Loucy (cell line): Measurements from ENCODE around the gene MCTP2.

Experiments used
- H2AFZ ChIP-seq: fragments of 200-600 bp; sonication (generic); 2 replicates; pipeline ENCODE4 v1.6.0; 2016; ENCODE audit warnings: antibody characterized with exemption, mild to moderate bottlenecking, low read length, moderate library complexity
- H3F3A ChIP-seq: fragments of 200-600 bp; 2 replicates; pipeline ENCODE4 v1.6.0; 2016; ENCODE audit warnings: antibody characterized with exemption, low read depth, mild to moderate bottlenecking
- H3K27me3 ChIP-seq: fragments of 200-600 bp; sonication (generic); 2 replicates; pipeline ENCODE4 v1.6.1; 2014; ENCODE audit warnings: low read length, mild to moderate bottlenecking; ENCODE audit not compliant: insufficient read depth, poor library complexity, severe bottlenecking
- H3K36me3 ChIP-seq: fragments of 200-600 bp; sonication (generic); 2 replicates; pipeline ENCODE4 v1.6.1; 2016; ENCODE audit warnings: low read length; ENCODE audit not compliant: insufficient read depth
- H3K4me1 ChIP-seq: fragments of 200-600 bp; sonication (generic); 2 replicates; pipeline ENCODE4 v1.5.1; 2014; ENCODE audit warnings: low read length, mild to moderate bottlenecking; ENCODE audit not compliant: insufficient read depth, poor library complexity, severe bottlenecking
- H3K4me2 ChIP-seq: fragments of 200-600 bp; sonication (generic); 2 replicates; pipeline ENCODE4 v1.6.0; 2014; ENCODE audit warnings: antibody characterized with exemption, low read length, low read depth, mild to moderate bottlenecking; ENCODE audit not compliant: poor library complexity, severe bottlenecking
- H3K4me3 ChIP-seq: fragments of 200-600 bp; sonication (generic); 2 replicates; pipeline ENCODE4 v1.5.1; 2014; ENCODE audit warnings: low read length, mild to moderate bottlenecking, mixed read lengths; ENCODE audit not compliant: poor library complexity, severe bottlenecking
- H3K79me2 ChIP-seq: fragments of 200-600 bp; sonication (generic); 2 replicates; pipeline ENCODE4 v1.6.1; 2014; ENCODE audit warnings: low read length; ENCODE audit not compliant: insufficient read depth
- H3K9ac ChIP-seq: fragments of 200-600 bp; sonication (generic); 2 replicates; pipeline ENCODE4 v1.6.0; 2014; ENCODE audit warnings: mild to moderate bottlenecking, low read depth, low read length, moderate library complexity; ENCODE audit not compliant: poor library complexity, severe bottlenecking
- H3K9me2 ChIP-seq: fragments of 200-600 bp; sonication (generic); replicated peaks from 2 replicates; pipeline ENCODE4 v1.6.1; 2016; ENCODE audit warnings: low read depth, low read length, mixed read lengths
- H3K9me3 ChIP-seq: fragments of 200-600 bp; sonication (generic); 2 replicates; pipeline ENCODE4 v1.6.1; 2014; ENCODE audit warnings: mild to moderate bottlenecking, antibody characterized with exemption, low read length, low read depth; ENCODE audit not compliant: insufficient read depth
- H4K20me1 ChIP-seq: fragments of 200-600 bp; sonication (generic); 2 replicates; pipeline ENCODE4 v1.6.0; 2014; ENCODE audit warnings: antibody characterized with exemption, low read length, mild to moderate bottlenecking; ENCODE audit not compliant: insufficient read depth, poor library complexity, severe bottlenecking
- EZH2phosphoT487 ChIP-seq: fragments of 200-600 bp; IDR thresholded peaks from 2 replicates; pipeline ENCODE4 v1.6.1; 2018; ENCODE audit warnings: antibody characterized with exemption, mild to moderate bottlenecking, moderate library complexity, borderline replicate concordance
- TF ChIP-seq, protein P1 (sequence below): fragments of 200-600 bp; sonication (generic); conservative IDR thresholded peaks from 2 replicates; pipeline ENCODE4 v1.5.1; 2014; ENCODE audit warnings: mild to moderate bottlenecking, antibody characterized with exemption, low read length

MCTP2 gene

DNA sequence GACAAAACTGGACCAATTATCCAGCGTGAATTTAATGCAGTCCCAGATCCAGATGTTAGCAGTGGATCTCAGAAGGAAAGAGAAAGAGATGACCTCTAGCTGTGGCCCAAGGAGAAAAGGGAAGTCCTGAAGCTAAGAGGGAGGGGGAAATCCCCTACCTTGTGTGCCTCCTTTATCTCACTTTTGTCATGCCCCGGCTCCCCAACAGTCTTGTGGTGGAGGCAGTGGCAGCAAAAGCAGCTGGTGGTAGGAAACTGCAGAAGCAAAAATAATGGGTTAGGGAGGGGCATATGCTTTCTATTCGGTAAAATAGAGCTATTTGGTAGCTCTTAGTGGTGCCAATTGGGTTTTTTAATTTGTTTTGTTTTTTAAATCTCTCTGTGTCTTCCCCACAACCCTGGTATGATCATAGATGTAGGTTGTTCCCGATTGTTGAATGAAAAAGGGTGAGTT, 56.5 kb downstream of the MCTP2 start:
- Histone ChIP-seq H3K79me2 (peaks cover 89% of the 10 kb centered on the region), H3K4me2 (peak overlapping the region; percentile 89), H3K9me3 (peaks cover 16% of the 10 kb centered on the region), H3K4me1 (peaks cover 75% of the 10 kb centered on the region), H3F3A (peaks cover 23% of the 10 kb centered on the region; the same call in 1 of the 2 replicates), H3K4me3 (peak overlapping the region; percentile 72), H3K9ac (peak overlapping the region; percentile 90), H3K27me3 (peaks cover 6% of the 10 kb centered on the region), H2AFZ (no peak overlapping the region), H3K9me2 (no peaks in the 10 kb centered on the region), H4K20me1 (no peaks in the 10 kb centered on the region), H3K36me3 (peaks cover 16% of the 10 kb centered on the region)
- no peak for TF ChIP-seq EZH2phosphoT487
- TF ChIP-seq, protein P1, sequence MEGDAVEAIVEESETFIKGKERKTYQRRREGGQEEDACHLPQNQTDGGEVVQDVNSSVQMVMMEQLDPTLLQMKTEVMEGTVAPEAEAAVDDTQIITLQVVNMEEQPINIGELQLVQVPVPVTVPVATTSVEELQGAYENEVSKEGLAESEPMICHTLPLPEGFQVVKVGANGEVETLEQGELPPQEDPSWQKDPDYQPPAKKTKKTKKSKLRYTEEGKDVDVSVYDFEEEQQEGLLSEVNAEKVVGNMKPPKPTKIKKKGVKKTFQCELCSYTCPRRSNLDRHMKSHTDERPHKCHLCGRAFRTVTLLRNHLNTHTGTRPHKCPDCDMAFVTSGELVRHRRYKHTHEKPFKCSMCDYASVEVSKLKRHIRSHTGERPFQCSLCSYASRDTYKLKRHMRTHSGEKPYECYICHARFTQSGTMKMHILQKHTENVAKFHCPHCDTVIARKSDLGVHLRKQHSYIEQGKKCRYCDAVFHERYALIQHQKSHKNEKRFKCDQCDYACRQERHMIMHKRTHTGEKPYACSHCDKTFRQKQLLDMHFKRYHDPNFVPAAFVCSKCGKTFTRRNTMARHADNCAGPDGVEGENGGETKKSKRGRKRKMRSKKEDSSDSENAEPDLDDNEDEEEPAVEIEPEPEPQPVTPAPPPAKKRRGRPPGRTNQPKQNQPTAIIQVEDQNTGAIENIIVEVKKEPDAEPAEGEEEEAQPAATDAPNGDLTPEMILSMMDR: no peak

DNA sequence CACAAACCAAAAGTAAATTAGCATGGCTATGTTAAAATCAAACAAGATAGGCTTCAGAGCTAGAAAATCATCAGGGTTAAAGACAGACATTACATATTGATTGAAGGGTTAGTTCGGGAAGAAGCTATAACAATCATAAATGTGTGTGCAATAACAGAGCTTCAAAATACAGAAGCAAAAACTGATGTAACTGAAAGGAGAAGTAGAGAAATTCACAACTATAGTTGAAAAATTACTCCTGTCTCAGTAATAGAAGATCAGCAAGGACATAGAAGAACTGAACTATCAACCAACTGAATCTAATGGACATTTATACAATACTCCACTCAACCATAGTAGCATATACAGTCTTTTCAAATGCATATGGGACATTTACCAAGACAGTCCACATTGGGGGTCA, 59.4 kb downstream of the MCTP2 start:
- peaks cover 6% of the 10 kb centered on the region for H3K27me3 ChIP-seq
- TF ChIP-seq, protein P1: no peak
- TF ChIP-seq EZH2phosphoT487: no peak
- no peak overlapping the region for H3K4me3 ChIP-seq
- H2AFZ ChIP-seq: no peak overlapping the region
- peaks cover 13% of the 10 kb centered on the region for H3K36me3 ChIP-seq
- no peaks in the 10 kb centered on the region for H3K9me2 ChIP-seq
- peaks cover 21% of the 10 kb centered on the region; the same call in 1 of the 2 replicates for H3F3A ChIP-seq
- no peaks in the 10 kb centered on the region for H4K20me1 ChIP-seq
- peaks cover 16% of the 10 kb centered on the region for H3K9me3 ChIP-seq
- no peak overlapping the region for H3K4me2 ChIP-seq
- H3K79me2 ChIP-seq: peaks cover 88% of the 10 kb centered on the region
- H3K9ac ChIP-seq: no peak overlapping the region
- H3K4me1 ChIP-seq: peaks cover 73% of the 10 kb centered on the region

DNA sequence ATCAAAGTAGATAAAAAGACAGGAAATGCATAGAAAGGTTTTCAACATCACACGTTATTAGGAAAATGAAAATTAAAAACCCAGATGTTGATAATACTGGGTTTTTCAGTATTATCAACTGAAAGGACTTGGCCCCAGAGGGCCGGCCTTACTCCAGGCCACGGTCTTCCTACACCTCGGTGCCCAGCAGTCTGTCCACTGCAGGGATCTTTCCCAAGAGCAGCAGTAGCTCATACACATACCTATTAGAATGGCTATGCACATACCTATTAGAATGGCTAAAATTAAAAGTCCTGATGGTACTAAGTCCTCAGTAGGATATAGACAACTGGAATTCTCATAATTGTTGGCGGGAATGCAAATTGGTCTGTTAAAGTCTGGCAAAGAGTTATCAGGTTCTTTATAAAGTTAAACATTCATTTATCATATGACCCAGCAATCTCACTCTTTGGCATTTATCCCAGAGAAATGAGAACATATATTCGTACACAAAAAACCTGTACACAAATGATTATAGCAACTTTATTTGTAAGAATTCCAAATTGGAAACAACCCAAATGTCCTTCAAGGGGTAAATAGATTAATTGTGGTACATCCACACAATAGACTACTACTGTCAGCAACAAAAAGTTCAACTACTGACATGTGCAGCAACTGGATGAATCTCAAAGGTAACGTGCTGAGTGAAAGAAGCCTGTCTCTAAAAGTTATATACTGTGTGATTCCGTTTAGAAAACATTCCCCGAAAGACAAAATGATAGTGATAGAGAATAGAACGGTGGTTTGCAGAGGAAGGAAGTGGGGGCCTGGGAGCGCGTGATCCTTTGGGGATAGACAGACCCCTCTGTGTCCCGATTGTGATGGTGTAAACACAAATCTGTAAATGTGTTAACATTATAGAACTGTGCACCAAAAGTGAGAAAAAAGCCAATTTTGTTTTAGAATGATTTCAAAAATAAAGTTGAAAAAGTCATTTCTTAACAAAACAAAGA, 62.3 kb downstream of the MCTP2 start:
- Histone ChIP-seq H3K4me1 (peaks cover 68% of the 10 kb centered on the region), H4K20me1 (no peaks in the 10 kb centered on the region), H3K79me2 (peaks cover 87% of the 10 kb centered on the region), H3K9me2 (no peaks in the 10 kb centered on the region), H3F3A (peaks cover 20% of the 10 kb centered on the region), H3K4me3 (no peak overlapping the region), H3K4me2 (no peak overlapping the region), H3K27me3 (peaks cover 6% of the 10 kb centered on the region), H3K36me3 (peaks cover 13% of the 10 kb centered on the region), H3K9ac (no peak overlapping the region), H2AFZ (no peak overlapping the region), H3K9me3 (peaks cover 16% of the 10 kb centered on the region)
- no peak for TF ChIP-seq EZH2phosphoT487
- TF ChIP-seq, protein P1: no peak
